ENCODE measurements around the gene FABP1.

The FABP1 gene

GRCh38 chr2:88123975-88124917 lies 3.6 kb downstream of the FABP1 start:
- TF ChIP-seq ZNF384 (IDR thresholded peaks at IDR 0.05): no peak
- TF ChIP-seq CTBP1 (IDR thresholded peaks at IDR 0.05; ENCODE audit: borderline replicate concordance): no peak
- DNase-seq (ENCODE audit: extremely low spot score): no peak
- ChIA-PET CTCF (no interaction called here), POLR2A (no interaction called here)

GRCh38 chr2:88123164-88123974 lies 4.5 kb downstream of the FABP1 start:
- ChIA-PET CTCF (no interaction called here), POLR2A (no interaction called here)
- no peak for TF ChIP-seq BHLHE40 (IDR thresholded peaks at IDR 0.05; ENCODE audit: borderline replicate concordance)
- TF ChIP-seq NFRKB (IDR thresholded peaks at IDR 0.05): no peak
- no peak for TF ChIP-seq SP1 (IDR thresholded peaks at IDR 0.05)
- TF ChIP-seq L3MBTL2 (conservative IDR thresholded peaks at IDR 0.05): no peak
- TF ChIP-seq HDGF (IDR thresholded peaks at IDR 0.05; ENCODE audit: borderline replicate concordance): no peak
- no peak for TF ChIP-seq PKNOX1 (IDR thresholded peaks at IDR 0.05)
- no peak for TF ChIP-seq FOXM1 (IDR thresholded peaks at IDR 0.05; ENCODE audit: borderline replicate concordance)
- no peak for TF ChIP-seq CTBP1 (IDR thresholded peaks at IDR 0.05; ENCODE audit: borderline replicate concordance)
- no peak for TF ChIP-seq FOXA1 (IDR thresholded peaks at IDR 0.05)
- no peak for TF ChIP-seq LEF1 (IDR thresholded peaks at IDR 0.05; ENCODE audit: borderline replicate concordance)
- TF ChIP-seq ARNT (IDR thresholded peaks at IDR 0.05): no peak
- TF ChIP-seq ZNF384 (IDR thresholded peaks at IDR 0.05): no peak
- no peak for TF ChIP-seq TARDBP (IDR thresholded peaks at IDR 0.05)
- TF ChIP-seq ELF4 (IDR thresholded peaks at IDR 0.05): no peak
- TF ChIP-seq FOXK2 (IDR thresholded peaks at IDR 0.05): no peak
- no peak for TF ChIP-seq SUZ12 (IDR thresholded peaks at IDR 0.05)
- DNase-seq (ENCODE audit: extremely low spot score): no peak

GRCh38 chr2:88122141-88122884 lies 5.5 kb downstream of the FABP1 start:
- TF ChIP-seq FOXK2 (IDR thresholded peaks at IDR 0.05): no peak
- TF ChIP-seq PKNOX1 (IDR thresholded peaks at IDR 0.05): no peak
- TF ChIP-seq CTBP1 (IDR thresholded peaks at IDR 0.05; ENCODE audit: borderline replicate concordance): no peak
- no peak for TF ChIP-seq FOXM1 (IDR thresholded peaks at IDR 0.05; ENCODE audit: borderline replicate concordance)
- TF ChIP-seq TARDBP (IDR thresholded peaks at IDR 0.05): no peak
- no peak for TF ChIP-seq ARNT (IDR thresholded peaks at IDR 0.05)
- no peak for TF ChIP-seq LEF1 (IDR thresholded peaks at IDR 0.05; ENCODE audit: borderline replicate concordance)
- ChIA-PET CTCF (no interaction called here), POLR2A (no interaction called here)
- DNase-seq (ENCODE audit: extremely low spot score): no peak

- ChIA-PET CTCF (no interaction called here), POLR2A (no interaction called here)
- TF ChIP-seq PKNOX1 (IDR thresholded peaks at IDR 0.05) (no peak), ARNT (IDR thresholded peaks at IDR 0.05) (no peak), SP1 (IDR thresholded peaks at IDR 0.05) (no peak), HDGF (IDR thresholded peaks at IDR 0.05; ENCODE audit: borderline replicate concordance) (no peak)
- no peak for DNase-seq (ENCODE audit: extremely low spot score)
Observed at GRCh38 chr2:88121678-88122077, 6.2 kb downstream of the FABP1 start.

GRCh38 chr2:88117973-88118372 lies 9.9 kb downstream of the FABP1 start:
- no peak for DNase-seq (ENCODE audit: extremely low spot score)
- CTCF ChIA-PET: no interaction called here
- POLR2A ChIA-PET: no interaction called here
- TF ChIP-seq FOXK2 (IDR thresholded peaks at IDR 0.05): no peak
- no peak for TF ChIP-seq ELF4 (IDR thresholded peaks at IDR 0.05)
- no peak for TF ChIP-seq SP1 (IDR thresholded peaks at IDR 0.05)
- TF ChIP-seq BHLHE40 (IDR thresholded peaks at IDR 0.05; ENCODE audit: borderline replicate concordance): no peak
- TF ChIP-seq ARNT (IDR thresholded peaks at IDR 0.05): no peak
- no peak for TF ChIP-seq LEF1 (IDR thresholded peaks at IDR 0.05; ENCODE audit: borderline replicate concordance)
- no peak for TF ChIP-seq CTBP1 (IDR thresholded peaks at IDR 0.05; ENCODE audit: borderline replicate concordance)
- TF ChIP-seq TARDBP (IDR thresholded peaks at IDR 0.05): no peak

Data from HEK293T (cell line).